HL-60 (cell line): Measurements from ENCODE around the gene CD99L2.

Source experiments
- DNase-seq, 2 experiments: peaks; one replicate each; pipeline ENCODE4 v3.0.0-alpha.2; 2010 to 2020; ENCODE audit warnings: low read depth in 1 of 2, low spot score in 1 of 2
- H3K27ac ChIP-seq: fragments of 250-450 bp; sonication (Bioruptor Pico); replicated peaks from 2 replicates; pipeline ENCODE4 v1.5.1; 2020; ENCODE audit warnings: mild to moderate bottlenecking, moderate library complexity
- H3K27me3 ChIP-seq: fragments of 250-450 bp; sonication (Bioruptor Pico); 2 replicates; pipeline ENCODE4 v1.5.1; 2021; ENCODE audit warnings: mild to moderate bottlenecking, moderate library complexity; ENCODE audit not compliant: insufficient read depth, poor library complexity, severe bottlenecking
- H3K4me3 ChIP-seq: replicated peaks from 2 replicates; pipeline ENCODE4 v1.5.1; 2011; ENCODE audit warnings: mild to moderate bottlenecking, control low read depth, low read length; ENCODE audit not compliant: insufficient read depth
- GABPA ChIP-seq: IDR thresholded peaks from 2 replicates; pipeline ENCODE4 v1.6.1; 2012; ENCODE audit warnings: low read depth
- POLR2AphosphoS5 ChIP-seq: IDR thresholded peaks from 2 replicates; pipeline ENCODE4 v1.6.1; 2012; ENCODE audit warnings: low read depth
- SPI1 ChIP-seq: IDR thresholded peaks from 2 replicates; pipeline ENCODE4 v1.6.1; 2012; ENCODE audit warnings: low read depth, mild to moderate bottlenecking, borderline replicate concordance
- TF ChIP-seq, protein P1 (sequence below): IDR thresholded peaks from 2 replicates; pipeline ENCODE4 v1.6.1; 2012; ENCODE audit warnings: low read depth; ENCODE audit not compliant: insufficient replicate concordance
- TF ChIP-seq, protein P2 (sequence below): IDR thresholded peaks from one replicate; pipeline ENCODE4 v1.5.1; 2011; ENCODE audit warnings: low read length, control low read depth, inconsistent platforms; ENCODE audit not compliant: insufficient read depth

Gene CD99L2

DNA sequence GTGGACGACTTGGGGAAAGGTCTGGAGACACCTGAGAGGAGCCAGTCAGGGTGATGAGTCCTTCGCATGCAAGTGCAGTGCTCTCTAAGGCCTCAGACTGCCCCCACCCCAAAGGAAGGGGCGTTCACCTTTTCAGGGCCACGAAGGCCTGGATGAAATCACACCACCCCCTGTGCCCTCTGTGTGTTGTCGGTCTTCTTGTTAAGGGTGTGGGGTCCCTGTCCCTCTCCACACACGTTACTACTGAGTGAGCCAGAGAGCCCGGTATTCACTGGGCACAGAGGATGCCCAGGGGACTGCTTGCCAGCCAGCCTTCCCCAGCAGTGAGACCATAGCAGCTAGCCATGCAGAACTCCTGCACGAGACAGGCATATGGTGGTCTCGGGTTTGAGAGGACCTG lies 133.2 kb downstream of the CD99L2 start:
- no peak overlapping the region for H3K27ac ChIP-seq
- TF ChIP-seq, protein P1, sequence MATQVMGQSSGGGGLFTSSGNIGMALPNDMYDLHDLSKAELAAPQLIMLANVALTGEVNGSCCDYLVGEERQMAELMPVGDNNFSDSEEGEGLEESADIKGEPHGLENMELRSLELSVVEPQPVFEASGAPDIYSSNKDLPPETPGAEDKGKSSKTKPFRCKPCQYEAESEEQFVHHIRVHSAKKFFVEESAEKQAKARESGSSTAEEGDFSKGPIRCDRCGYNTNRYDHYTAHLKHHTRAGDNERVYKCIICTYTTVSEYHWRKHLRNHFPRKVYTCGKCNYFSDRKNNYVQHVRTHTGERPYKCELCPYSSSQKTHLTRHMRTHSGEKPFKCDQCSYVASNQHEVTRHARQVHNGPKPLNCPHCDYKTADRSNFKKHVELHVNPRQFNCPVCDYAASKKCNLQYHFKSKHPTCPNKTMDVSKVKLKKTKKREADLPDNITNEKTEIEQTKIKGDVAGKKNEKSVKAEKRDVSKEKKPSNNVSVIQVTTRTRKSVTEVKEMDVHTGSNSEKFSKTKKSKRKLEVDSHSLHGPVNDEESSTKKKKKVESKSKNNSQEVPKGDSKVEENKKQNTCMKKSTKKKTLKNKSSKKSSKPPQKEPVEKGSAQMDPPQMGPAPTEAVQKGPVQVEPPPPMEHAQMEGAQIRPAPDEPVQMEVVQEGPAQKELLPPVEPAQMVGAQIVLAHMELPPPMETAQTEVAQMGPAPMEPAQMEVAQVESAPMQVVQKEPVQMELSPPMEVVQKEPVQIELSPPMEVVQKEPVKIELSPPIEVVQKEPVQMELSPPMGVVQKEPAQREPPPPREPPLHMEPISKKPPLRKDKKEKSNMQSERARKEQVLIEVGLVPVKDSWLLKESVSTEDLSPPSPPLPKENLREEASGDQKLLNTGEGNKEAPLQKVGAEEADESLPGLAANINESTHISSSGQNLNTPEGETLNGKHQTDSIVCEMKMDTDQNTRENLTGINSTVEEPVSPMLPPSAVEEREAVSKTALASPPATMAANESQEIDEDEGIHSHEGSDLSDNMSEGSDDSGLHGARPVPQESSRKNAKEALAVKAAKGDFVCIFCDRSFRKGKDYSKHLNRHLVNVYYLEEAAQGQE = no peak
- TF ChIP-seq POLR2AphosphoS5 (no peak), SPI1 (no peak), GABPA (no peak)
- TF ChIP-seq, protein P2, sequence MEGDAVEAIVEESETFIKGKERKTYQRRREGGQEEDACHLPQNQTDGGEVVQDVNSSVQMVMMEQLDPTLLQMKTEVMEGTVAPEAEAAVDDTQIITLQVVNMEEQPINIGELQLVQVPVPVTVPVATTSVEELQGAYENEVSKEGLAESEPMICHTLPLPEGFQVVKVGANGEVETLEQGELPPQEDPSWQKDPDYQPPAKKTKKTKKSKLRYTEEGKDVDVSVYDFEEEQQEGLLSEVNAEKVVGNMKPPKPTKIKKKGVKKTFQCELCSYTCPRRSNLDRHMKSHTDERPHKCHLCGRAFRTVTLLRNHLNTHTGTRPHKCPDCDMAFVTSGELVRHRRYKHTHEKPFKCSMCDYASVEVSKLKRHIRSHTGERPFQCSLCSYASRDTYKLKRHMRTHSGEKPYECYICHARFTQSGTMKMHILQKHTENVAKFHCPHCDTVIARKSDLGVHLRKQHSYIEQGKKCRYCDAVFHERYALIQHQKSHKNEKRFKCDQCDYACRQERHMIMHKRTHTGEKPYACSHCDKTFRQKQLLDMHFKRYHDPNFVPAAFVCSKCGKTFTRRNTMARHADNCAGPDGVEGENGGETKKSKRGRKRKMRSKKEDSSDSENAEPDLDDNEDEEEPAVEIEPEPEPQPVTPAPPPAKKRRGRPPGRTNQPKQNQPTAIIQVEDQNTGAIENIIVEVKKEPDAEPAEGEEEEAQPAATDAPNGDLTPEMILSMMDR = no peak
- no peaks in the 10 kb centered on the region for H3K27me3 ChIP-seq
- H3K4me3 ChIP-seq = no peak overlapping the region
- no peak for DNase-seq

DNA sequence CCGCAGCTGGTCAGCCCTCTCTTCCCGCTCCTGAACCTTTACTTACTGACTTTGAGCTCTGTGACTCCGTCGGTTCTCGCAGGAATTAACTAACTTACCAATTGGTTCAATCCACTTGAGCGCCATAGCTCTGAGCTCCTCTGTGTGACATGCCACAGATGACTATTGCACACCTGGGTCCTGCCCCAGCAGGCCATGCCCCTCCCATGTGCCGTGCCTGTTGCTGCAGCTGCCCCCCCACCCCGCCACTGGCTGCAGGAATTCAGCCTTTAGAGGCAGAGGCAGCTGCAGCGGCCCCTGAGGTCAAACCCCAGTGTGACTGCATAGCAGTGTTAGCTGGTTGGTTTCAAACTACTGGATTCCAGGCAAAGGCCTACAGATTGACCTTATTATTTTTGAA lies 134.7 kb downstream of the CD99L2 start:
- DNase-seq = no peak
- H3K4me3 ChIP-seq = no peak overlapping the region
- H3K27ac ChIP-seq = no peak overlapping the region
- TF ChIP-seq, protein P1 = no peak
- TF ChIP-seq GABPA (no peak), POLR2AphosphoS5 (no peak), SPI1 (no peak)
- TF ChIP-seq, protein P2 = no peak
- H3K27me3 ChIP-seq = no peaks in the 10 kb centered on the region

DNA sequence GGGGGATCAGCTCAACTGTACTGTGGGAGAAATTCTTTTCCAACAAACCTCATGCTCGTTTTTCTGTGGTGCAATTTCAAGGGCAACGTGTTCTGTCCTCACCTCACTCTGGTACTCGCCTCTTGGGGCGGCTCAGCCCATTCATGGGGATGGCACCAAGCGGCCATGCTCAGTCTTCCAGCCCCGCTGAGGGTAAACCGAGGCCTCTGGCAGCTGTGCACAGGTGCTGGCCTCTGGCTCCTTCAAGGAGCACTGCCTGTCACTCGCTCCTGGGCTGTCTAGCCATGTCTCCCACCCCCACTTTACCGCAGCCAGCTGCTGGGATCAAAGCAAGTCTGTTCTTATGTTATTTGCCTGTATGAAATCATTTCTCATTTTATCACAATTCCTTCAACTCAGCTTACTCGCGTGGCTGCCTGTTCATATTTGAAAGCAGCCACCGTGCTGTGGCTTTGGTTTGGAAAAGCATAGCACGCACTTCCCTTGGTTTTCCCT lies 135.1 kb downstream of the CD99L2 start:
- Histone ChIP-seq H3K27ac (no peak overlapping the region), H3K4me3 (no peak overlapping the region), H3K27me3 (no peaks in the 10 kb centered on the region)
- no peak for DNase-seq
- TF ChIP-seq POLR2AphosphoS5 (no peak), GABPA (no peak), SPI1 (no peak)
- TF ChIP-seq, protein P1 = no peak
- TF ChIP-seq, protein P2 = no peak
